KOPT-K1 (cell line): ENCODE results near the gene RIC8A.

Experiments
- H3K27ac ChIP-seq: fragments of 200-600 bp; sonication (generic); 2 replicates; pipeline ENCODE4 v1.5.1; 2016; ENCODE audit warnings: antibody characterized with exemption, mild to moderate bottlenecking, low read depth, low read length; ENCODE audit not compliant: poor library complexity, severe bottlenecking
- H3K36me3 ChIP-seq: fragments of 200-600 bp; sonication (generic); 2 replicates; pipeline ENCODE4 v1.5.1; 2017; ENCODE audit warnings: antibody characterized with exemption, mild to moderate bottlenecking, low read length, moderate library complexity; ENCODE audit not compliant: insufficient read depth
- H3K9me3 ChIP-seq: fragments of 200-600 bp; sonication (generic); 2 replicates; pipeline ENCODE4 v1.5.1; 2017; ENCODE audit warnings: antibody characterized with exemption, low read length, mild to moderate bottlenecking; ENCODE audit not compliant: insufficient read depth, poor library complexity, severe bottlenecking

RIC8A gene

GRCh38 chr11:221998-222789, 14.7 kb downstream of the RIC8A start:
- no peaks in the 10 kb centered on the region for H3K9me3 ChIP-seq
- no peak overlapping the region for H3K27ac ChIP-seq
- H3K36me3 ChIP-seq: no peaks in the 10 kb centered on the region; the same call in 1 of the 2 replicates

GRCh38 chr11:223026-223789, 15.7 kb downstream of the RIC8A start:
- Histone ChIP-seq H3K27ac (no peak overlapping the region), H3K9me3 (no peaks in the 10 kb centered on the region), H3K36me3 (no peaks in the 10 kb centered on the region; the same call in 1 of the 2 replicates)

GRCh38 chr11:223884-224283, 16.4 kb downstream of the RIC8A start:
- H3K9me3 ChIP-seq: no peaks in the 10 kb centered on the region

GRCh38 chr11:224424-224823, 16.9 kb downstream of the RIC8A start:
- H3K27ac ChIP-seq: no peak overlapping the region
- no peaks in the 10 kb centered on the region for H3K9me3 ChIP-seq
- H3K36me3 ChIP-seq: no peaks in the 10 kb centered on the region; the same call in 1 of the 2 replicates

More at GRCh38 chr11:223884-224283, 16.4 kb downstream of the RIC8A start:
- no peaks in the 10 kb centered on the region; the same call in 1 of the 2 replicates for H3K36me3 ChIP-seq
- no peak overlapping the region for H3K27ac ChIP-seq

GRCh38 chr11:225734-226453, 18.4 kb downstream of the RIC8A start:
- no peaks in the 10 kb centered on the region for H3K9me3 ChIP-seq
- no peaks in the 10 kb centered on the region; the same call in 1 of the 2 replicates for H3K36me3 ChIP-seq
- H3K27ac ChIP-seq: no peak overlapping the region

GRCh38 chr11:227824-228379, 20.4 kb downstream of the RIC8A start:
- H3K27ac ChIP-seq: no peak overlapping the region
- no peaks in the 10 kb centered on the region for H3K9me3 ChIP-seq
- H3K36me3 ChIP-seq: no peaks in the 10 kb centered on the region

GRCh38 chr11:230431-230830, 22.9 kb downstream of the RIC8A start:
- Histone ChIP-seq H3K9me3 (no peaks in the 10 kb centered on the region), H3K27ac (no peak overlapping the region), H3K36me3 (no peaks in the 10 kb centered on the region)

GRCh38 chr11:232783-233565, 25.5 kb downstream of the RIC8A start:
- no peaks in the 10 kb centered on the region for H3K9me3 ChIP-seq

GRCh38 chr11:235180-235579, 27.7 kb downstream of the RIC8A start:
- Histone ChIP-seq H3K9me3 (no peaks in the 10 kb centered on the region), H3K27ac (peak overlapping the region; percentile 75), H3K36me3 (peaks cover 19% of the 10 kb centered on the region)

More at GRCh38 chr11:232783-233565, 25.5 kb downstream of the RIC8A start:
- no peaks in the 10 kb centered on the region for H3K36me3 ChIP-seq
- no peak overlapping the region for H3K27ac ChIP-seq

GRCh38 chr11:235609-235996, 28.1 kb downstream of the RIC8A start:
- H3K27ac ChIP-seq: peak overlapping the region; percentile 75
- H3K9me3 ChIP-seq: no peaks in the 10 kb centered on the region
- H3K36me3 ChIP-seq: peaks cover 23% of the 10 kb centered on the region

- Histone ChIP-seq H3K36me3 (peaks cover 28% of the 10 kb centered on the region), H3K27ac (peak within 1 kb of the TSS; percentile 85), H3K9me3 (no peaks in the 10 kb centered on the region)
Observed at GRCh38 chr11:235997-236773, 28.7 kb downstream of the RIC8A start, which contains the start of gene SIRT3. SIRT3 (minus strand) TSS chr11:236342; CDS start chr11:236328, 14 bp downstream.

GRCh38 chr11:236774-237767, 29.6 kb downstream of the RIC8A start, which contains the start of gene PSMD13:
PSMD13 (plus strand) TSS chr11:236976; CDS start chr11:237050, 74 bp downstream.
- Histone ChIP-seq H3K36me3 (peaks cover 37% of the 10 kb centered on the region), H3K27ac (peak within 1 kb of the TSS; percentile 85), H3K9me3 (no peaks in the 10 kb centered on the region)
